HCT116 (cell line): ENCODE results near the gene NFIC. TPM values are rescaled to one million over a fixed set of nuclear protein-coding genes. Genes with fewer than 3 reads are reported as not detected.

Experiments used
- ATAC-seq: fragments of 200-7000 bp; cut with Tn5 transposase; 2 replicates; pipeline ENCODE4 v1.9.1; 2020; ENCODE audit warnings: mild to moderate bottlenecking, moderate library complexity
- BruUV-seq: library from RNA; stranded (reverse); fragments of 400-500 nt; replicated peaks from 2 replicates; lab custom pipeline; 2021; lab: Mats Ljungman, UMichigan
- CTCF ChIA-PET: fragments of 300-600 bp; sonication (Branson Sonifier 250); formaldehyde crosslinking; loops from one replicate; lab custom pipeline; 2021; ENCODE audit warnings: antibody characterized with exemption; lab: Charles Lee
- POLR2A ChIA-PET: fragments of 300-600, 350-600 bp; sonication (Branson Sonifier 250); formaldehyde crosslinking; loops from one replicate; lab custom pipeline; 2021; ENCODE audit warnings: antibody characterized with exemption; lab: Charles Lee
- RAD21 ChIA-PET, 2 experiments: fragments of 300-600 bp; sonication (Branson Sonifier 250); formaldehyde crosslinking; loops; one replicate each; lab custom pipeline; 2023; ENCODE audit warnings: low total read pairs in 2 of 2; ENCODE audit not compliant: uncharacterized antibody in 2 of 2, unreplicated experiment in 2 of 2, low non-redundant PET in 1 of 2; lab: Charles Lee
- DNase-seq: peaks from one replicate; pipeline ENCODE4 v3.0.0-alpha.2; 2010; ENCODE audit warnings: low read depth, low spot score
- H2AFZ ChIP-seq: fragments of 200-600 bp; shearing (Covaris generic), sonication (generic); 2 replicates; pipeline ENCODE4 v1.6.1; 2017; ENCODE audit warnings: low read depth, mixed run types, mixed read lengths, antibody characterized with exemption, low read length; ENCODE audit not compliant: poor library complexity, severe bottlenecking
- H3K27ac ChIP-seq: 2 replicates; pipeline ENCODE4 v1.5.1; 2012; ENCODE audit warnings: low read depth, low read length
- H3K27me3 ChIP-seq: fragments of 200-600 bp; sonication (generic); 2 replicates; pipeline ENCODE4 v1.6.1; 2016; ENCODE audit warnings: mixed run types, low read length, mixed read lengths; ENCODE audit not compliant: insufficient read depth
- H3K36me3 ChIP-seq, 2 experiments: fragments of 200-500 bp in 1 of 2; fragments of 200-600 bp in 1 of 2; sonication (Bioruptor generic) in 1 of 2; sonication (generic) in 1 of 2; 2 replicates each; pipeline versions ENCODE4 v1.5.1 to v1.6.1; 2014 to 2016; ENCODE audit warnings: low read length in 2 of 2, inconsistent platforms in 1 of 2, mixed read lengths in 1 of 2, mixed run types in 1 of 2; ENCODE audit not compliant: insufficient read depth in 2 of 2, control insufficient read depth in 1 of 2
- H3K4me1 ChIP-seq, 2 experiments: fragments of 200-600 bp in 1 of 2; sonication (generic) in 1 of 2; 2 replicates each; pipeline versions ENCODE4 v1.5.1 to v1.6.1; 2012 to 2017; ENCODE audit warnings: low read length in 2 of 2, inconsistent platforms in 1 of 2, mild to moderate bottlenecking in 1 of 2, mixed read lengths in 1 of 2, mixed run types in 1 of 2, moderate library complexity in 1 of 2; ENCODE audit not compliant: insufficient read depth in 2 of 2, control insufficient read depth in 1 of 2
- H3K4me2 ChIP-seq: fragments of 200-600 bp; sonication (generic); 2 replicates; pipeline ENCODE4 v1.6.1; 2017; ENCODE audit warnings: mixed run types, low read length, mixed read lengths
- H3K4me3 ChIP-seq, 2 experiments: fragments of 200-600 bp in 1 of 2; sonication (generic) in 1 of 2; replicated peaks in 1 of 2; 2 replicates each; pipeline ENCODE4 v1.5.1; 2011 to 2016; ENCODE audit warnings: low read length in 2 of 2, control low read depth in 1 of 2, low read depth in 1 of 2, mild to moderate bottlenecking in 1 of 2, mixed read lengths in 1 of 2, mixed run types in 1 of 2
- H3K79me2 ChIP-seq: fragments of 200-600 bp; sonication (generic); 2 replicates; pipeline ENCODE4 v1.6.1; 2017; ENCODE audit warnings: mild to moderate bottlenecking, mixed run types, low read length, moderate library complexity, mixed read lengths; ENCODE audit not compliant: insufficient read depth
- H3K9ac ChIP-seq: fragments of 200-600 bp; sonication (generic); 2 replicates; pipeline ENCODE4 v1.6.1; 2016; ENCODE audit warnings: low read length, mixed read lengths
- H3K9me2 ChIP-seq: fragments of 200-600 bp; sonication (generic), shearing (Covaris generic); 2 replicates; pipeline ENCODE4 v1.6.1; 2017; ENCODE audit warnings: mixed run types, mild to moderate bottlenecking, moderate library complexity; ENCODE audit not compliant: insufficient read depth
- H3K9me3 ChIP-seq, 2 experiments: fragments of 200-500 bp in 1 of 2; fragments of 200-600 bp in 1 of 2; sonication (Bioruptor generic) in 1 of 2; sonication (generic) in 1 of 2; 2 replicates each; pipeline ENCODE4 v1.6.1; 2014 to 2017; ENCODE audit warnings: low read length in 2 of 2, mixed read lengths in 2 of 2, inconsistent platforms in 1 of 2, low read depth in 1 of 2, mild to moderate bottlenecking in 1 of 2, mixed run types in 1 of 2, moderate library complexity in 1 of 2; ENCODE audit not compliant: control insufficient read depth in 1 of 2, insufficient read depth in 1 of 2
- H4K20me1 ChIP-seq: fragments of 200-600 bp; sonication (generic), shearing (Covaris generic); 2 replicates; pipeline ENCODE4 v1.6.1; 2017; ENCODE audit warnings: mixed run types, mild to moderate bottlenecking, moderate library complexity; ENCODE audit not compliant: insufficient read depth
- JUND ChIP-seq: IDR thresholded peaks from 2 replicates; pipeline ENCODE4 v1.6.1; 2012
- POLR2A ChIP-seq: IDR thresholded peaks from 2 replicates; pipeline ENCODE4 v1.7.0; 2011; ENCODE audit warnings: borderline replicate concordance; ENCODE audit not compliant: insufficient read depth, insufficient read length; ENCODE audit errors: extremely low read depth
- POLR2AphosphoS5 ChIP-seq: IDR thresholded peaks from 2 replicates; pipeline ENCODE4 v1.6.1; 2011; ENCODE audit warnings: mild to moderate bottlenecking, low read depth, low read length, moderate library complexity
- SIN3A ChIP-seq: IDR thresholded peaks from 2 replicates; pipeline ENCODE4 v1.6.1; 2012; ENCODE audit warnings: low read depth
- SRF ChIP-seq: IDR thresholded peaks from 2 replicates; pipeline ENCODE4 v1.6.1; 2012; ENCODE audit warnings: low read depth
- TCF7L2 ChIP-seq: IDR thresholded peaks from 2 replicates; pipeline ENCODE4 v1.7.0; 2011; ENCODE audit warnings: borderline replicate concordance, inconsistent platforms; ENCODE audit not compliant: insufficient read depth, insufficient read length; ENCODE audit errors: extremely low read depth
- YY1 ChIP-seq: IDR thresholded peaks from 2 replicates; pipeline ENCODE4 v1.6.1; 2011; ENCODE audit warnings: low read length, low read depth, moderate library complexity, mild to moderate bottlenecking; ENCODE audit not compliant: insufficient replicate concordance; ENCODE audit errors: extremely low read depth
- ZFX ChIP-seq: fragments of 450-650 bp; IDR thresholded peaks from 2 replicates; pipeline ENCODE4 v1.6.1; 2017
- ZNF274 ChIP-seq: fragments of 200-500 bp; sonication (Bioruptor generic); IDR thresholded peaks from 2 replicates; pipeline ENCODE4 v1.6.1; 2014; ENCODE audit warnings: mild to moderate bottlenecking, low read depth, low read length, inconsistent platforms
- intact Hi-C: fragments of 100-400 bp; cut with micrococcal nuclease; formaldehyde crosslinking; loops from 2 replicates; pipeline ENCODE4 v1.10.0; 2022
- total RNA-seq: library from RNA; stranded (reverse); gene quantifications from one replicate; pipeline ENCODE4 v1.2.1, GENCODE V29; 2021; ENCODE audit not compliant: unreplicated experiment
- TF ChIP-seq, protein P1 (sequence below): IDR thresholded peaks from 2 replicates; pipeline ENCODE4 v1.6.1; 2012

Gene NFIC
- total RNA-seq, 1 experiment from 2014 or later = 116 TPM

DNA sequence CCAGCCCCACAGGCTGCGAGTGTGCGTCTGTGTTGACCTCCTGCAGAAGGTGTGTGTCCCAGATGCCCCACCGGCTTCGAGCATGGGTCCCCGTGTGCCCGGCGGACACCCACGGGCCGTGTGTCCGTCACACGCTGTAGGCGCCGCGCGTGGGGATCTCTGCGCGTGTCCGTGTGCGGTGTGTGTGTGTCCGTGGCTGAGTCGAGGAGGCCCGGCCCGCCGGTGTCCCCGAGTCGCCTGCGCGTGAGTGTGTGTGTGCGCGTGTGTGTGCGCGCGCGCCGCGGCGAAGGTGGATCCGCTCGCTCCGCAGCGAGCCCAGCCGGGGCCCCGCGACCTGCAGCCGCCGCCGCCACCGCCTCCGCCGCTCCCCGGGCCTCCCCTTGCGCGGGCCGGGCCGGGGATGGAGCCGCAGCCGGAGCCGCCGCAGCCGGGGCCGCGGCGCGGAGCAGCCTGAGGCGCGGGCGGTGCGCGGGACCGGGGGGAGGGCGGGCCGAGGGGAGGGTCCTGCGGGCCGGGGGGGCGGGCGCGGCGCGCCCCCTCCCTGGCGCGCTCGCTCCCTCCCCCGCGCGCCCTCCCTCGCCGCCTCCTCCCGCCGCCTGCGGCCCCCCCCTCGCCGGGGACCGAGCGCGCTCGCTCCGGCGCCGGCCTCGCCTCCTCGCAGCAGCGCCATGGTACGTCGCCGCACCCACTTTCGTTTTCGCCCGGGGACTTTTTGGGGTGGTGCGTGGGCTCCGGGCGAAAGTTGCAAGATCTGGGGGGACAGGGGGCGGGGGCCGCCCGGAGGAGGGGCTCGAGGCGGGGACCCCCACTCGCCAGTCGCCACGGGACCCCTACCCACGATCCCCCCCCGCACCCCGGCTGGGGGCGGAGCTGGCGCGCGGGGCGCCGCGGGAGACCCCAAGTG, 7.1 kb upstream of the NFIC start:
- Histone ChIP-seq H2AFZ (no peak overlapping the region), H3K9me2 (no peaks in the 10 kb centered on the region), H3K9ac (peak overlapping the region; percentile 79)
- no peak for DNase-seq
- TF ChIP-seq POLR2AphosphoS5 (peak; percentile 46; the same call in 1 of the 2 replicates), YY1 (peak; percentile 10), TCF7L2 (no peak)
- TF ChIP-seq, protein P1, sequence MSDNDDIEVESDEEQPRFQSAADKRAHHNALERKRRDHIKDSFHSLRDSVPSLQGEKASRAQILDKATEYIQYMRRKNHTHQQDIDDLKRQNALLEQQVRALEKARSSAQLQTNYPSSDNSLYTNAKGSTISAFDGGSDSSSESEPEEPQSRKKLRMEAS = peak; percentile 46
- TF ChIP-seq, all 23 proteins: peak for 3
- H3K4me3 ChIP-seq = peak overlapping the region; percentile 62 to 69
- H4K20me1 ChIP-seq = no peaks in the 10 kb centered on the region
- intact Hi-C loops = no loop called here
- ChIA-PET CTCF (no interaction called here), POLR2A (interaction anchor here (0.5 kb wide), 1 partner anchor 21 kb away, joined by 3 read pairs; no protein-coding TSS in a partner anchor), RAD21 (no interaction called here)
- ATAC-seq = peak; percentile 57
- H3K4me2 ChIP-seq = peak overlapping the region; percentile 99
- no peaks in the 10 kb centered on the region for H3K9me3 ChIP-seq
- no TSS peak for BruUV-seq
- H3K4me1 ChIP-seq = peaks cover 14 to 44% of the 10 kb centered on the region in 2 experiments
- no peaks in the 10 kb centered on the region for H3K27me3 ChIP-seq
- H3K79me2 ChIP-seq = peaks cover 41% of the 10 kb centered on the region
- H3K36me3 ChIP-seq = no peaks in the 10 kb centered on the region
- H3K27ac ChIP-seq = peak overlapping the region; percentile 93

DNA sequence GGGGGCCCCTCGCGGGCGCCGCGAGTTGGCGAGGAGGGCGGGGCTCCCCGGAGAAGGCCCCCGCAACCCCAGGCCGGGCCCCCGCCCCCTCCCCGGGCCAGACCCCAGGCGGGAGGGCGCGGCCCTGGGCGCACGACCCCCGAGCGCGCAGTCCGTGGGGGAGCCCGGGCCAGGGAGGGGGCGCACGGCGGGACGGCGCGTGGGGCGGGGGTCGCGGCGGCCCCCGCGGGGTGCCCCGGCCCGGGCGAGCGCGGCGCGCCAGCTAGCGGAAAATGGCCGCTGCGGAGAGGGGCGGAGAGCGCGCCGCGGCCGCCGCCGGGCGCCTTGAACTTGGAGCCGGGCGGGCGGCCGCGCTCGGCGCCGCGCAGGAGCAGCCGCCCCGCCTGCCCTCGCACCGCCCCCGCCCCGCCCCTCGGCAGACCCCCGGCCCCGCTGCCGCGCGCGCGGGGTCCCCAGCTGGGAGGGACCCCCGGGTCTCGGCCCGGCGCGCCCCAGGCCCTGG, 6.4 kb upstream of the NFIC start:
- H4K20me1 ChIP-seq = no peaks in the 10 kb centered on the region
- peak overlapping the region; percentile 99 for H3K4me2 ChIP-seq
- peaks cover 48% of the 10 kb centered on the region for H3K79me2 ChIP-seq
- BruUV-seq = no TSS peak
- peak overlapping the region; percentile 62 to 91 for H3K4me3 ChIP-seq
- DNase-seq = no peak
- H3K36me3 ChIP-seq = no peaks in the 10 kb centered on the region
- H3K9me2 ChIP-seq = no peaks in the 10 kb centered on the region
- RAD21 ChIA-PET = no interaction called here
- H3K9ac ChIP-seq = peak overlapping the region; percentile 92
- H3K27me3 ChIP-seq = no peaks in the 10 kb centered on the region
- no peak for TF ChIP-seq SIN3A
- TF ChIP-seq ZFX = 0 out of 2 replicates have a peak, but pooled peaks have one; percentile 8
- TF ChIP-seq POLR2A = no peak
- TF ChIP-seq TCF7L2 = peak; percentile 33
- no peak for TF ChIP-seq JUND
- TF ChIP-seq SRF = no peak
- TF ChIP-seq ZNF274 = no peak
- TF ChIP-seq YY1 = peak; percentile 63
- H3K27ac ChIP-seq = peak overlapping the region; percentile 93
- peaks cover 10 to 45% of the 10 kb centered on the region in 2 experiments for H3K4me1 ChIP-seq
- POLR2A ChIA-PET = interaction anchor here (0.5 kb wide), 1 partner anchor 20 kb away, joined by 3 read pairs; no protein-coding TSS in a partner anchor
- H2AFZ ChIP-seq = no peak overlapping the region
- H3K9me3 ChIP-seq = no peaks in the 10 kb centered on the region
- ATAC-seq = peak; percentile 46
- CTCF ChIA-PET = no interaction called here
- intact Hi-C loops = no loop called here
